ENCODE measurements around the gene PTCHD1. TPM values are rescaled to one million over a fixed set of nuclear protein-coding genes. Genes with fewer than 3 reads are reported as not detected.

Gene PTCHD1
- total and polyA plus RNA-seq, 2 donors (not counting 1 experiment from before 2014, with no cell fraction given), result under 0.01 TPM; not detected in 1

DNA sequence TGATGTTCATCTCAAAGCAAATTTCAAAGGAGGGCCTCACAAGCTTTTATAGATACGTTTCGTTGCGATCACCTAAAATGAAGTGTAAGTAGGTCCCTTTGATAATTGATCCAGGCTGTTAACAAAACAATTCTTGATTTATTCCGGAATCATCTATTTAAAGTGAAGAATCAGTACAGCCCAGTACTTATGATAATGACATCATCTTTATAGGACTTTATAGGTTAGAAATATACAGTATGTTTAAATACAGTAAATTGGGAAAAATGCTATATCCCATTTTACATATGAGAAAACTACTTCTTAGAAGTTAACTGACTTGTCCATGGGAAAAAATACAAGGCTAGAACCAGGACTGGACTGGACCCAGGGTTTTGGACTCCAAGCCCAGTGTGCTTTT lies 3.7 kb downstream of the PTCHD1 start:
- TF ChIP-seq EZH2 (IDR thresholded peaks at IDR 0.05; ENCODE audit: low read length, missing control alignments), result no peak
- TF ChIP-seq, protein P1, sequence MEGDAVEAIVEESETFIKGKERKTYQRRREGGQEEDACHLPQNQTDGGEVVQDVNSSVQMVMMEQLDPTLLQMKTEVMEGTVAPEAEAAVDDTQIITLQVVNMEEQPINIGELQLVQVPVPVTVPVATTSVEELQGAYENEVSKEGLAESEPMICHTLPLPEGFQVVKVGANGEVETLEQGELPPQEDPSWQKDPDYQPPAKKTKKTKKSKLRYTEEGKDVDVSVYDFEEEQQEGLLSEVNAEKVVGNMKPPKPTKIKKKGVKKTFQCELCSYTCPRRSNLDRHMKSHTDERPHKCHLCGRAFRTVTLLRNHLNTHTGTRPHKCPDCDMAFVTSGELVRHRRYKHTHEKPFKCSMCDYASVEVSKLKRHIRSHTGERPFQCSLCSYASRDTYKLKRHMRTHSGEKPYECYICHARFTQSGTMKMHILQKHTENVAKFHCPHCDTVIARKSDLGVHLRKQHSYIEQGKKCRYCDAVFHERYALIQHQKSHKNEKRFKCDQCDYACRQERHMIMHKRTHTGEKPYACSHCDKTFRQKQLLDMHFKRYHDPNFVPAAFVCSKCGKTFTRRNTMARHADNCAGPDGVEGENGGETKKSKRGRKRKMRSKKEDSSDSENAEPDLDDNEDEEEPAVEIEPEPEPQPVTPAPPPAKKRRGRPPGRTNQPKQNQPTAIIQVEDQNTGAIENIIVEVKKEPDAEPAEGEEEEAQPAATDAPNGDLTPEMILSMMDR (conservative IDR thresholded peaks at IDR 0.05 in 1 of 2, IDR thresholded peaks at IDR 0.05 in 1 of 2; ENCODE audit: low read depth in 1 of 2, low read length in 2 of 2), result no peak
- no peaks in the 10 kb centered on the region for H3K36me3 ChIP-seq (ENCODE audit: control insufficient read depth, insufficient read depth, low read length)
- no peak for DNase-seq (ENCODE audit: low read depth in 2 of 2)
- H3K4me3 ChIP-seq (replicated peaks in 1 of 4; ENCODE audit: control extremely low read depth in 1 of 4, insufficient read depth in 1 of 4, low read depth in 3 of 4, low read length in 4 of 4), result no peak overlapping the region
- no peak overlapping the region for H3K4me2 ChIP-seq (ENCODE audit: extremely low read depth, insufficient read depth, low read length)
- H4K20me1 ChIP-seq (ENCODE audit: control insufficient read depth, extremely low read depth, insufficient read depth, low read length), result no peaks in the 10 kb centered on the region
- no peak overlapping the region for H2AFZ ChIP-seq (ENCODE audit: low read length)
- peaks cover 9% of the 10 kb centered on the region for H3K27me3 ChIP-seq (ENCODE audit: control insufficient read depth, insufficient read depth, low read length)
- no peak overlapping the region for H3K9ac ChIP-seq (ENCODE audit: insufficient read depth, low read length)
- no peaks in the 10 kb centered on the region for H3K79me2 ChIP-seq (ENCODE audit: control insufficient read depth, insufficient read depth, low read length)
- H3K9me3 ChIP-seq (ENCODE audit: control insufficient read depth, insufficient read depth, low read depth, low read length), result no peaks in the 10 kb centered on the region
- H3K27ac ChIP-seq (ENCODE audit: insufficient read depth, low read length), result no peak overlapping the region
- no peaks in the 10 kb centered on the region for H3K4me1 ChIP-seq (ENCODE audit: control insufficient read depth, extremely low read depth, insufficient read depth, low read length)

DNA sequence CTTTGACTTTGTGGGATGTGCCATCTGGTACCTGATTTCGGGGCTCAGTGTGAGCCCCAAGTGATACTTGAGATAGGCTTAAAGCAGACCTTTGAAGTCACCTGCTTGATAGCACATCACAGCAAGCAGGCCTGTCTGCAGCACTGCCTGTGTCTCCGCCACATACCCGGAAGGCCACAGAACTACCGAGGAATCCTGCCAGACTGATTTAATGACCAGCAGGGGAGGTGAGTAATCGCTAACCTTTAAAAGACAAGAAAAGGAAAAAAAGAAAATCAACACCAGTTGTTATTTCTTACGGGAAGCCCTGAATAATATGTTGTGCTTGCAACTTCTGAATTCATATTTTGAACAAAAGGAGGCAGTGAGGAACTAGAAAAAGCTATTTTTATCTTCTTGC lies 6.8 kb downstream of the PTCHD1 start:
- no peaks in the 10 kb centered on the region for H3K27me3 ChIP-seq (ENCODE audit: control insufficient read depth, insufficient read depth, low read length)
- H3K4me3 ChIP-seq (replicated peaks in 1 of 4; ENCODE audit: control extremely low read depth in 1 of 4, insufficient read depth in 1 of 4, low read depth in 3 of 4, low read length in 4 of 4), result no peak overlapping the region
- H2AFZ ChIP-seq (ENCODE audit: low read length), result no peak overlapping the region
- no peak overlapping the region for H3K4me2 ChIP-seq (ENCODE audit: extremely low read depth, insufficient read depth, low read length)
- H3K36me3 ChIP-seq (ENCODE audit: control insufficient read depth, insufficient read depth, low read length), result no peaks in the 10 kb centered on the region
- no peak overlapping the region for H3K27ac ChIP-seq (ENCODE audit: insufficient read depth, low read length)
- H4K20me1 ChIP-seq (ENCODE audit: control insufficient read depth, extremely low read depth, insufficient read depth, low read length), result no peaks in the 10 kb centered on the region
- peak in 1 of 2 donors; percentile 39 for DNase-seq (ENCODE audit: low read depth in 2 of 2)
- TF ChIP-seq, protein P1 (conservative IDR thresholded peaks at IDR 0.05 in 1 of 2, IDR thresholded peaks at IDR 0.05 in 1 of 2; ENCODE audit: low read depth in 1 of 2, low read length in 2 of 2), result no peak
- no peak for TF ChIP-seq EZH2 (IDR thresholded peaks at IDR 0.05; ENCODE audit: low read length, missing control alignments)
- H3K9ac ChIP-seq (ENCODE audit: insufficient read depth, low read length), result no peak overlapping the region
- H3K4me1 ChIP-seq (ENCODE audit: control insufficient read depth, extremely low read depth, insufficient read depth, low read length), result no peaks in the 10 kb centered on the region
- H3K79me2 ChIP-seq (ENCODE audit: control insufficient read depth, insufficient read depth, low read length), result no peaks in the 10 kb centered on the region
- H3K9me3 ChIP-seq (ENCODE audit: control insufficient read depth, insufficient read depth, low read depth, low read length), result no peaks in the 10 kb centered on the region

DNA sequence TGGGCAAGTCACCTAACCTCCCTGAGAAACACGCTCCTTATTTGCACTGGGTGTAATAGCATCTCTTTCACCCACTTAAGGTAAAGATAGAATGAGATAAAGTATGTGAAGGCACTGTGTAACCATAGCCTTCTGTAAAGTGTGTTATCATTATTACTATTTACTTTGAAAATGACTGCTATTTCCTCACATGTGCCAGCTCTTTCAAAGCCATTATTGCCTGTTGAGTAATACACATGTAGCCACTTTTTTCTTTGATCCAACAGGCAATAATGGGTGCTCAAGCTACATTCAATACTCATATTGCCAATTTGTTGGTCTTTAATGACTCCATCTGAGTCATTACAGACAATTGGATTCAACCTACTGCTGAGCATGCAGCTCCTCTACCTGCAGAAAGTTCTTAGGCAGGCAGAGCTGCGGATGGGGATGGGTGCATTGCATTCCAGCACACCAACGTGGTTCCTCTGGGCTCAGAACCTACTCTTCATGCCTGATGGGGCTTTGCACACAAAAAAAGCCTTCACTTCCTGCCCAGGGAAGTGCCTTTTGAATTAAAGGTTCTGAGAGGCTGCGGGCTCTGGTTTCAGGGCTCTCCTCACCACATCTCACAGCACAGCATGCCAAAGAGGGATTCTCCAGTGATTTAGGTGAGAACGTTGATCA lies 9.7 kb downstream of the PTCHD1 start:
- Histone ChIP-seq H3K9ac (ENCODE audit: insufficient read depth, low read length) (no peak overlapping the region), H3K4me3 (replicated peaks in 1 of 4; ENCODE audit: control extremely low read depth in 1 of 4, insufficient read depth in 1 of 4, low read depth in 3 of 4, low read length in 4 of 4) (no peak overlapping the region), H3K27ac (ENCODE audit: insufficient read depth, low read length) (no peak overlapping the region), H3K27me3 (ENCODE audit: control insufficient read depth, insufficient read depth, low read length) (no peaks in the 10 kb centered on the region), H4K20me1 (ENCODE audit: control insufficient read depth, extremely low read depth, insufficient read depth, low read length) (no peaks in the 10 kb centered on the region), H3K4me1 (ENCODE audit: control insufficient read depth, extremely low read depth, insufficient read depth, low read length) (no peaks in the 10 kb centered on the region), H3K36me3 (ENCODE audit: control insufficient read depth, insufficient read depth, low read length) (no peaks in the 10 kb centered on the region), H3K4me2 (ENCODE audit: extremely low read depth, insufficient read depth, low read length) (no peak overlapping the region), H2AFZ (ENCODE audit: low read length) (no peak overlapping the region), H3K9me3 (ENCODE audit: control insufficient read depth, insufficient read depth, low read depth, low read length) (no peaks in the 10 kb centered on the region), H3K79me2 (ENCODE audit: control insufficient read depth, insufficient read depth, low read length) (no peaks in the 10 kb centered on the region)
- TF ChIP-seq, protein P1 (conservative IDR thresholded peaks at IDR 0.05 in 1 of 2, IDR thresholded peaks at IDR 0.05 in 1 of 2; ENCODE audit: low read depth in 1 of 2, low read length in 2 of 2), result no peak
- no peak for TF ChIP-seq EZH2 (IDR thresholded peaks at IDR 0.05; ENCODE audit: low read length, missing control alignments)
- DNase-seq (ENCODE audit: low read depth in 2 of 2), result peak in 1 of 2 donors; percentile 20
